ENCODE data around the gene PALLD. TPM values are rescaled to one million over a fixed set of nuclear protein-coding genes. Genes with fewer than 3 reads are reported as not detected.

Gene PALLD
- total RNA-seq, 4 donors from 2014 or later = 1,903 to 3,507 (median 2,130) TPM

- WGBS = 41% methylated on average over 5 of the region's 5 CpGs
- TF ChIP-seq POLR2A (IDR thresholded peaks at IDR 0.05; ENCODE audit: low read depth) (no peak), EP300 (IDR thresholded peaks at IDR 0.05) (no peak), POLR2AphosphoS5 (IDR thresholded peaks at IDR 0.05) (peak; percentile 16 to 30), CTCF (IDR thresholded peaks at IDR 0.05) (peak in 2 of 3 experiments; percentile 20 to 37)
- intact Hi-C loops (cut with DNase I) = no loop called here
- H3K4me3 ChIP-seq = no peak overlapping the region
- H3K27ac ChIP-seq (replicated peaks in 1 of 4) = peak overlapping the region; percentile 55 to 99 (median 98)
- peaks cover 69 to 100% (median 96%) of the 10 kb centered on the region in 4 donors for H3K4me1 ChIP-seq
- H3K27me3 ChIP-seq = no peaks in the 10 kb centered on the region
- no peak for DNase-seq (ENCODE audit: extremely low spot score)
- peaks cover 0 to 23% (median 19%) of the 10 kb centered on the region in 4 donors for H3K36me3 ChIP-seq
- H3K9me3 ChIP-seq = no peaks in the 10 kb centered on the region
Measured at GRCh38 chr4:168864821-168865541, 368.1 kb downstream of the PALLD start.

- Histone ChIP-seq H3K36me3 (peaks cover 0 to 23% (median 19%) of the 10 kb centered on the region in 4 donors), H3K27ac (replicated peaks in 1 of 4) (peak overlapping the region; percentile 55 to 99 (median 98)), H3K4me1 (peaks cover 67 to 100% (median 96%) of the 10 kb centered on the region in 4 donors), H3K4me3 (no peak overlapping the region), H3K27me3 (no peaks in the 10 kb centered on the region), H3K9me3 (no peaks in the 10 kb centered on the region)
- intact Hi-C loops (cut with DNase I) = no loop called here
- TF ChIP-seq POLR2AphosphoS5 (IDR thresholded peaks at IDR 0.05) = no peak
- TF ChIP-seq EP300 (IDR thresholded peaks at IDR 0.05) = no peak
- WGBS = 100% methylated on average over 3 of the region's 3 CpGs
- no peak for DNase-seq (ENCODE audit: extremely low spot score)
Measured at GRCh38 chr4:168865854-168866253, 369.0 kb downstream of the PALLD start.

- Histone ChIP-seq H3K27me3 (no peaks in the 10 kb centered on the region), H3K36me3 (peaks cover 0 to 25% (median 20%) of the 10 kb centered on the region in 4 donors), H3K27ac (replicated peaks in 1 of 4) (peak overlapping the region; percentile 55 to 99 (median 64)), H3K4me1 (peaks cover 67 to 100% (median 96%) of the 10 kb centered on the region in 4 donors), H3K9me3 (no peaks in the 10 kb centered on the region), H3K4me3 (no peak overlapping the region)
- WGBS = 78% methylated on average over 4 of the region's 4 CpGs
- no peak for DNase-seq (ENCODE audit: extremely low spot score)
- TF ChIP-seq POLR2AphosphoS5 (IDR thresholded peaks at IDR 0.05) = peak in 1 of 2 donors; percentile 8
- no peak for TF ChIP-seq EP300 (IDR thresholded peaks at IDR 0.05)
- intact Hi-C loops (cut with DNase I) = no loop called here
Measured at GRCh38 chr4:168866635-168867034, 369.8 kb downstream of the PALLD start.

- no peak for DNase-seq (ENCODE audit: extremely low spot score)
- TF ChIP-seq EP300 (IDR thresholded peaks at IDR 0.05) = no peak
- TF ChIP-seq CTCF (IDR thresholded peaks at IDR 0.05) = no peak
- no peak for TF ChIP-seq POLR2A (IDR thresholded peaks at IDR 0.05; ENCODE audit: low read depth)
- TF ChIP-seq POLR2AphosphoS5 (IDR thresholded peaks at IDR 0.05) = no peak
- WGBS = 85% methylated on average over 2 of the region's 2 CpGs
- Histone ChIP-seq H3K9me3 (no peaks in the 10 kb centered on the region), H3K27me3 (no peaks in the 10 kb centered on the region), H3K4me3 (no peak overlapping the region), H3K27ac (replicated peaks in 1 of 4) (peak overlapping the region; percentile 55 to 99 (median 64)), H3K4me1 (peaks cover 67 to 100% (median 96%) of the 10 kb centered on the region in 4 donors), H3K36me3 (peaks cover 0 to 27% (median 21%) of the 10 kb centered on the region in 4 donors)
- intact Hi-C loops (cut with DNase I) = no loop called here
Measured at GRCh38 chr4:168867128-168867527, 370.3 kb downstream of the PALLD start.

- TF ChIP-seq POLR2AphosphoS5 (IDR thresholded peaks at IDR 0.05) (no peak), CTCF (IDR thresholded peaks at IDR 0.05) (no peak), EP300 (IDR thresholded peaks at IDR 0.05) (no peak), POLR2A (IDR thresholded peaks at IDR 0.05; ENCODE audit: low read depth) (no peak)
- H3K27me3 ChIP-seq = no peaks in the 10 kb centered on the region
- DNase-seq (ENCODE audit: extremely low spot score) = no peak
- peaks cover 0 to 21% (median 18%) of the 10 kb centered on the region in 4 donors for H3K36me3 ChIP-seq
- 70% methylated on average over 5 of the region's 5 CpGs for WGBS
- peaks cover 67 to 100% (median 96%) of the 10 kb centered on the region in 4 donors for H3K4me1 ChIP-seq
- intact Hi-C loops (cut with DNase I) = no loop called here
- no peaks in the 10 kb centered on the region for H3K9me3 ChIP-seq
- peak overlapping the region; percentile 55 to 65 (median 61) for H3K27ac ChIP-seq (replicated peaks in 1 of 4)
- H3K4me3 ChIP-seq = no peak overlapping the region
Measured at GRCh38 chr4:168868044-168868781, 371.4 kb downstream of the PALLD start.
